ENCODE results near the gene IL12RB1. TPM values are rescaled to one million over a fixed set of nuclear protein-coding genes. Genes with fewer than 3 reads are reported as not detected.
"Not testable (repeated sequence)": the region's sequence is repeated elsewhere in the genome, so short reads cannot be mapped to it uniquely, and the experiment has no call there.

Gene IL12RB1
- total and polyA plus RNA-seq, 2 donors from 2014 or later = 0.45 to 3.2 TPM

GRCh38 chr19:18043676-18044075 is 43.1 kb downstream of the IL12RB1 start:
- FAIRE-seq (no peak), DNase-seq (no peak)
- H3K36me3 ChIP-seq (ENCODE audit: control insufficient read depth in 2 of 3, insufficient read depth in 3 of 3, low read length in 3 of 3) = no peaks in the 10 kb centered on the region
- intact Hi-C loops (cut with DNase I) = no loop called here
- no peak overlapping the region for H3K4me3 ChIP-seq (ENCODE audit: low read length in 3 of 3)
- no peak overlapping the region for H3K9ac ChIP-seq (ENCODE audit: low read length in 3 of 3)
- H3K27ac ChIP-seq (ENCODE audit: low read depth in 2 of 2, low read length in 2 of 2) = no peak overlapping the region
- no peaks in the 10 kb centered on the region for H3K27me3 ChIP-seq (ENCODE audit: control insufficient read depth, insufficient read depth, low read length)
- peaks cover 0 to 2% (median 0%) of the 10 kb centered on the region in 3 donors for H3K9me3 ChIP-seq (ENCODE audit: control insufficient read depth in 2 of 3, insufficient read depth in 1 of 3, low read length in 3 of 3)
- H3K4me1 ChIP-seq (ENCODE audit: control insufficient read depth in 2 of 3, insufficient read depth in 2 of 3, low read depth in 1 of 3, low read length in 3 of 3) = peaks cover 0 to 6% (median 5%) of the 10 kb centered on the region in 3 donors
- TF ChIP-seq CTCF (IDR thresholded peaks at IDR 0.05; ENCODE audit: borderline replicate concordance, extremely low read depth, insufficient read depth) = no peak

- no peak overlapping the region for H3K9ac ChIP-seq (ENCODE audit: low read length in 3 of 3)
- no peak for FAIRE-seq
- H3K4me1 ChIP-seq (ENCODE audit: control insufficient read depth in 2 of 3, insufficient read depth in 2 of 3, low read depth in 1 of 3, low read length in 3 of 3) = peaks cover 0 to 5% (median 5%) of the 10 kb centered on the region in 3 donors
- no peaks in the 10 kb centered on the region for H3K36me3 ChIP-seq (ENCODE audit: control insufficient read depth in 2 of 3, insufficient read depth in 3 of 3, low read length in 3 of 3)
- H3K9me3 ChIP-seq (ENCODE audit: control insufficient read depth in 2 of 3, insufficient read depth in 1 of 3, low read length in 3 of 3) = peaks cover 0 to 2% (median 0%) of the 10 kb centered on the region in 3 donors
- DNase-seq = no peak
- no peak for TF ChIP-seq CTCF (IDR thresholded peaks at IDR 0.05; ENCODE audit: borderline replicate concordance, extremely low read depth, insufficient read depth)
- no peaks in the 10 kb centered on the region for H3K27me3 ChIP-seq (ENCODE audit: control insufficient read depth, insufficient read depth, low read length)
- H3K4me3 ChIP-seq (ENCODE audit: low read length in 3 of 3) = no peak overlapping the region
- no peak overlapping the region for H3K27ac ChIP-seq (ENCODE audit: low read depth in 2 of 2, low read length in 2 of 2)
- intact Hi-C loops (cut with DNase I) = no loop called here
Measured at GRCh38 chr19:18041054-18041453, 45.7 kb downstream of the IL12RB1 start.

GRCh38 chr19:18032102-18032501 is 54.6 kb downstream of the IL12RB1 start:
- FAIRE-seq; H3K9me3 ChIP-seq (ENCODE audit: control insufficient read depth in 2 of 3, insufficient read depth in 1 of 3, low read length in 3 of 3); H3K4me3 ChIP-seq (ENCODE audit: low read length in 3 of 3); H3K27ac ChIP-seq (ENCODE audit: low read depth in 2 of 2, low read length in 2 of 2); H3K27me3 ChIP-seq (ENCODE audit: control insufficient read depth, insufficient read depth, low read length); intact Hi-C loops (cut with DNase I); DNase-seq; H3K9ac ChIP-seq (ENCODE audit: low read length in 3 of 3); H3K4me1 ChIP-seq (ENCODE audit: control insufficient read depth in 2 of 3, insufficient read depth in 2 of 3, low read depth in 1 of 3, low read length in 3 of 3); H3K36me3 ChIP-seq (ENCODE audit: control insufficient read depth in 2 of 3, insufficient read depth in 3 of 3, low read length in 3 of 3): not testable (repeated sequence)

GRCh38 chr19:18031401-18031800 is 55.3 kb downstream of the IL12RB1 start:
- H3K27ac ChIP-seq (ENCODE audit: low read depth in 2 of 2, low read length in 2 of 2); DNase-seq; H3K9ac ChIP-seq (ENCODE audit: low read length in 3 of 3); H3K4me3 ChIP-seq (ENCODE audit: low read length in 3 of 3); intact Hi-C loops (cut with DNase I); FAIRE-seq; H3K9me3 ChIP-seq (ENCODE audit: control insufficient read depth in 2 of 3, insufficient read depth in 1 of 3, low read length in 3 of 3); H3K36me3 ChIP-seq (ENCODE audit: control insufficient read depth in 2 of 3, insufficient read depth in 3 of 3, low read length in 3 of 3); H3K4me1 ChIP-seq (ENCODE audit: control insufficient read depth in 2 of 3, insufficient read depth in 2 of 3, low read depth in 1 of 3, low read length in 3 of 3); H3K27me3 ChIP-seq (ENCODE audit: control insufficient read depth, insufficient read depth, low read length): not testable (repeated sequence)
